H1 (cell line): Measurements from ENCODE around the gene LMX1A. TPM values are rescaled to one million over a fixed set of nuclear protein-coding genes. Genes with fewer than 3 reads are reported as not detected.

Source experiments
- CTCF ChIA-PET: fragments of 300-600 bp; sonication (Branson Sonifier 250); formaldehyde crosslinking; loops from one replicate; lab custom pipeline; 2021; ENCODE audit not compliant: partially characterized antibody; lab: Charles Lee
- POLR2A ChIA-PET: fragments of 300-600 bp; sonication (Branson Sonifier 250); formaldehyde crosslinking; loops from one replicate; lab custom pipeline; 2021; ENCODE audit warnings: inconsistent platforms; ENCODE audit not compliant: partially characterized antibody; lab: Charles Lee
- DNase-seq, 2 experiments: peaks; one replicate each; pipeline versions ENCODE4 v3.0.0 to v3.0.0-alpha.2; 2010 to 2022; ENCODE audit warnings: low spot score in 2 of 2, low read depth in 1 of 2, mixed read lengths in 1 of 2
- FAIRE-seq: peaks from 2 replicates; lab custom pipeline; 2011; peaks lifted over from hg19 to GRCh38; lab: Jason Lieb, UNC
- H2AFZ ChIP-seq: 2 replicates; pipeline ENCODE4 v1.8.1; 2012; ENCODE audit warnings: low read length, inconsistent platforms
- H2AK5ac ChIP-seq: 2 replicates; pipeline ENCODE4 v1.6.1; 2013; ENCODE audit warnings: low read depth, low read length
- H2BK120ac ChIP-seq: replicated peaks from 2 replicates; pipeline ENCODE3; 2013; ENCODE audit warnings: low read depth, low read length, inconsistent platforms
- H2BK12ac ChIP-seq: 2 replicates; pipeline ENCODE4 v1.6.1; 2013; ENCODE audit warnings: low read depth, low read length
- H2BK15ac ChIP-seq: 2 replicates; pipeline ENCODE4 v1.6.1; 2013; ENCODE audit warnings: low read length
- H2BK20ac ChIP-seq: 2 replicates; pipeline ENCODE4 v1.6.1; 2013; ENCODE audit warnings: low read length
- H2BK5ac ChIP-seq: 2 replicates; pipeline ENCODE4 v1.6.1; 2013; ENCODE audit warnings: low read depth, low read length
- H3K14ac ChIP-seq: 2 replicates; pipeline ENCODE4 v1.6.1; 2013; ENCODE audit warnings: inconsistent platforms; ENCODE audit not compliant: insufficient read length
- H3K18ac ChIP-seq: 2 replicates; pipeline ENCODE4 v1.6.1; 2013; ENCODE audit warnings: low read length; ENCODE audit errors: extremely low read depth
- H3K23ac ChIP-seq: 2 replicates; pipeline ENCODE4 v1.6.1; 2013; ENCODE audit warnings: inconsistent platforms; ENCODE audit not compliant: insufficient read length
- H3K23me2 ChIP-seq: 2 replicates; pipeline ENCODE4 v1.6.1; 2013; ENCODE audit warnings: low read depth, low read length
- H3K27ac ChIP-seq: 2 replicates; pipeline ENCODE4 v1.6.1; 2011; ENCODE audit warnings: low read depth, low read length, inconsistent platforms
- H3K27me3 ChIP-seq, 4 experiments: replicated peaks in 1 of 4; 1 replicate in 1 of 4; 2 replicates in 3 of 4; pipeline versions ENCODE4 v1.6.1 to v1.8.1; 2011 to 2013; ENCODE audit warnings: low read length in 3 of 4, mild to moderate bottlenecking in 3 of 4, inconsistent platforms in 2 of 4, mixed read lengths in 2 of 4, moderate library complexity in 1 of 4; ENCODE audit not compliant: control insufficient read depth in 3 of 4, insufficient read depth in 3 of 4; ENCODE audit errors: extremely low read depth in 1 of 4
- H3K36me3 ChIP-seq, 4 experiments: 2 replicates each; pipeline versions ENCODE4 v1.6.1 to v1.8.1; 2011 to 2013; ENCODE audit warnings: mild to moderate bottlenecking in 4 of 4, low read length in 3 of 4, moderate library complexity in 2 of 4, control low read depth in 1 of 4, inconsistent platforms in 1 of 4; ENCODE audit not compliant: insufficient read depth in 4 of 4, control insufficient read depth in 2 of 4
- H3K4ac ChIP-seq: replicated peaks from 2 replicates; pipeline ENCODE3; 2013; ENCODE audit warnings: low read length, low read depth, mixed read lengths, inconsistent platforms; ENCODE audit not compliant: insufficient read length
- H3K4me1 ChIP-seq, 4 experiments: replicated peaks in 1 of 4; 1 replicate in 1 of 4; 2 replicates in 3 of 4; pipeline versions ENCODE4 v1.6.1 to v1.8.1; 2011 to 2013; ENCODE audit warnings: low read length in 3 of 4, inconsistent platforms in 2 of 4, mixed read lengths in 1 of 4; ENCODE audit not compliant: insufficient read depth in 4 of 4, control insufficient read depth in 3 of 4
- H3K4me2 ChIP-seq, 2 experiments: 2 replicates each; pipeline versions ENCODE4 v1.6.1 to v1.8.1; 2011 to 2013; ENCODE audit warnings: low read depth in 2 of 2, low read length in 2 of 2, control low read depth in 1 of 2, inconsistent platforms in 1 of 2, mild to moderate bottlenecking in 1 of 2; ENCODE audit not compliant: insufficient read depth in 1 of 2
- H3K4me3 ChIP-seq, 4 experiments: fragments of 200-600, 300-600 bp in 1 of 4; sonication (generic), shearing (Covaris generic), sonication (Bioruptor Twin) in 1 of 4; 2 replicates each; pipeline versions ENCODE4 v1.5.1 to v1.8.1; 2011 to 2016; ENCODE audit warnings: low read length in 4 of 4, low read depth in 3 of 4, control low read depth in 2 of 4, inconsistent platforms in 2 of 4, mild to moderate bottlenecking in 2 of 4, mixed read lengths in 1 of 4, moderate library complexity in 1 of 4; ENCODE audit not compliant: insufficient read depth in 2 of 4; ENCODE audit errors: extremely low read depth in 1 of 4
- H3K56ac ChIP-seq: replicated peaks from 2 replicates; pipeline ENCODE3; 2013; ENCODE audit warnings: low read depth, mild to moderate bottlenecking, mixed read lengths, low read length, inconsistent platforms; ENCODE audit not compliant: insufficient read length
- H3K79me1 ChIP-seq: 2 replicates; pipeline ENCODE4 v1.6.1; 2013; ENCODE audit warnings: low read depth, low read length, control low read depth
- H3K79me2 ChIP-seq, 2 experiments: 2 replicates each; pipeline versions ENCODE4 v1.6.1 to v1.8.1; 2012 to 2013; ENCODE audit warnings: low read length in 2 of 2, mild to moderate bottlenecking in 2 of 2, inconsistent platforms in 1 of 2; ENCODE audit not compliant: insufficient read depth in 2 of 2, control insufficient read depth in 1 of 2
- H3K9ac ChIP-seq, 4 experiments: replicated peaks in 1 of 4; 1 replicate in 1 of 4; 2 replicates in 3 of 4; pipeline versions ENCODE4 v1.6.1 to v1.8.1; 2011 to 2013; ENCODE audit warnings: low read depth in 3 of 4, low read length in 3 of 4, control low read depth in 2 of 4, mild to moderate bottlenecking in 2 of 4, moderate library complexity in 2 of 4, inconsistent platforms in 1 of 4; ENCODE audit errors: extremely low read depth in 1 of 4
- H3K9me3 ChIP-seq, 2 experiments: 2 replicates each; pipeline versions ENCODE4 v1.6.1 to v1.8.1; 2012 to 2013; ENCODE audit warnings: mild to moderate bottlenecking in 2 of 2, moderate library complexity in 2 of 2, control low read depth in 1 of 2, inconsistent platforms in 1 of 2, low read depth in 1 of 2, low read length in 1 of 2, mixed read lengths in 1 of 2; ENCODE audit not compliant: insufficient read depth in 2 of 2
- H4K20me1 ChIP-seq, 2 experiments: replicated peaks in 1 of 2; 2 replicates each; pipeline versions ENCODE3 to v1.8.1; 2011 to 2013; ENCODE audit warnings: inconsistent platforms in 2 of 2, low read length in 2 of 2, mild to moderate bottlenecking in 1 of 2; ENCODE audit not compliant: insufficient read depth in 2 of 2, control insufficient read depth in 1 of 2
- H4K5ac ChIP-seq: 2 replicates; pipeline ENCODE4 v1.6.1; 2013; ENCODE audit warnings: low read length, low read depth, mixed read lengths, inconsistent platforms; ENCODE audit not compliant: insufficient read length
- H4K8ac ChIP-seq: 2 replicates; pipeline ENCODE4 v1.8.0; 2013; ENCODE audit warnings: mild to moderate bottlenecking, moderate library complexity, low read length, inconsistent platforms; ENCODE audit not compliant: insufficient read depth; ENCODE audit errors: extremely low read depth
- H4K91ac ChIP-seq: replicated peaks from 2 replicates; pipeline ENCODE3; 2013; ENCODE audit warnings: low read length, mixed read lengths, inconsistent platforms; ENCODE audit not compliant: insufficient read length
- BACH1 ChIP-seq: IDR thresholded peaks from 2 replicates; pipeline ENCODE4 v1.6.1; 2012; ENCODE audit warnings: low read length, improper control_type of control experiment
- CEBPB ChIP-seq: IDR thresholded peaks from 2 replicates; pipeline ENCODE4 v1.6.1; 2012; ENCODE audit warnings: low read depth, low read length
- POLR2AphosphoS5 ChIP-seq: IDR thresholded peaks from 2 replicates; pipeline ENCODE4 v1.6.1; 2011; ENCODE audit warnings: low read depth, low read length
- WGBS, 2 experiments: shearing (Covaris generic) in 1 of 2; methylation state at CpG; one replicate each; pipeline versions ENCODE4 v1.1.6 to v1.1.7; 2013 to 2015; ENCODE audit warnings: low lambda C conversion rate in 2 of 2, mixed read lengths in 2 of 2, inconsistent platforms in 1 of 2, low coverage in 1 of 2, missing lambda C conversion rate in 1 of 2; ENCODE audit not compliant: insufficient replicate concordance in 2 of 2, insufficient coverage in 1 of 2, insufficient read length in 1 of 2; ENCODE audit errors: extremely low coverage in 1 of 2, missing lambda C conversion rate in 1 of 2; 5-methylcytosine and 5-hydroxymethylcytosine counted together
- polyA plus RNA-seq, 7 experiments: library from polyadenylated mRNA; depleted of rRNA in 3 of 7; stranded (reverse) in 5 of 7; unstranded in 2 of 7; fragments of >200 nt in 5 of 7; fragments of 200-250 nt in 2 of 7; gene quantifications; 1 replicate in 5 of 7; 2 replicates in 1 of 7; 4 replicates in 1 of 7; pipeline versions ENCODE4 v1.2.1 to v1.2.3, GENCODE V29; 2011 to 2013; ENCODE audit warnings: missing spikeins in 2 of 7, mixed read lengths in 2 of 7
- total RNA-seq: library from RNA; stranded (reverse); fragmentation: NEBNext Ultra II Directional; extraction: Animal tissue kit (Norgen Biotek cat#: 25700); gene quantifications from 2 replicates; pipeline ENCODE4 v1.2.1, GENCODE V29; 2021

The LMX1A gene
- total and polyA plus RNA-seq, 2 of the 8 experiments (the other 6 are each of a cell fraction or from before 2014, with no cell fraction given), result not detected

- Histone ChIP-seq H3K79me1 (no peaks in the 10 kb centered on the region), H4K5ac (no peak overlapping the region), H3K4me1 (peaks cover 0 to 5% (median under 1%) of the 10 kb centered on the region in 4 experiments; a peak in 2 of 7 replicates), H3K23me2 (no peaks in the 10 kb centered on the region), H3K9me3 (no peaks in the 10 kb centered on the region), H4K91ac (no peak overlapping the region), H3K4me3 (no peak overlapping the region), H3K56ac (no peak overlapping the region), H3K27me3 (peaks cover 0 to 10% (median 7%) of the 10 kb centered on the region in 4 experiments; a peak in 6 of 7 replicates), H3K4me2 (no peak overlapping the region), H2AFZ (no peak overlapping the region), H2BK12ac (no peak overlapping the region), H4K20me1 (no peaks in the 10 kb centered on the region), H4K8ac (no peak overlapping the region), H3K27ac (no peak overlapping the region), H3K79me2 (no peaks in the 10 kb centered on the region), H3K23ac (no peak overlapping the region), H2BK15ac (no peak overlapping the region), H3K9ac (no peak overlapping the region), H3K18ac (no peak overlapping the region), H3K4ac (no peak overlapping the region), H2BK120ac (no peak overlapping the region), H3K14ac (no peak overlapping the region), H2AK5ac (no peak overlapping the region), H2BK5ac (no peak overlapping the region), H2BK20ac (no peak overlapping the region), H3K36me3 (no peaks in the 10 kb centered on the region; a peak in 1 of 8 replicates)
- peak; percentile 63; the same call in 1 of the 2 replicates for TF ChIP-seq CEBPB
- TF ChIP-seq POLR2AphosphoS5, result no peak
- no peak for TF ChIP-seq BACH1
- FAIRE-seq (no peak), DNase-seq (no peak)
- POLR2A ChIA-PET, result no interaction called here
- 60% methylated on average over 2 of the region's 2 CpGs; no CpG with 5 or more reads in 1 of the 2 experiments for WGBS, 2 experiments
- CTCF ChIA-PET, result interaction anchor here (0.7 to 2.7 kb wide), 9 partner anchors 16 to 171 kb away, joined by 3 to 13 read pairs (median 3); no protein-coding TSS in a partner anchor
Observed at GRCh38 chr1:165228111-165228655, 128.3 kb downstream of the LMX1A start.
